IPS-11a (cell line): Measurements from ENCODE around the gene TMEM273.

Experiments used
- H3K4me3 ChIP-seq: one replicate; pipeline ENCODE4 v1.5.1; 2013; ENCODE audit warnings: low read depth, low read length, control low read depth

TMEM273 gene

GRCh38 chr10:49143249-49143648, 44.9 kb downstream of the TMEM273 start:
- H3K4me3 ChIP-seq, result no peak overlapping the region

- H3K4me3 ChIP-seq, result no peak overlapping the region
Measured at GRCh38 chr10:49141541-49142332, 46.5 kb downstream of the TMEM273 start.

- no peak overlapping the region for H3K4me3 ChIP-seq
Measured at GRCh38 chr10:49140304-49141177, 47.6 kb downstream of the TMEM273 start.

DNA sequence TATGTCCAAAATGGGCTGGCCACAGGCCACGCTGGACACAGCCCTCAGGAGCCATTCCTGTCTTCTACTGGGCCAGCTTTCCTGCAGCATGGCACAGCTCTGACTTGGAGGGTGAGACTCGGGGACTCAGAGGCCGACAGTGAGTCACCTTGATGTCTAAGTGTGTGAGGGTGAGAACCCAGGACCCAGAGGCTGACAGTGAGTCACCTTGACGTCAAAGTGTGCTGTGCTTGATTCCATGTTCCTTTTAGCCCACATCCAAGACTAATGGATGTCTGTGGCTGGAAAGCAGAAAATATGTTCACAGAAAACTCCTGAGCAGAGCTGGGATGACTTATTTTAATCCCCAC, 48.4 kb downstream of the TMEM273 start:
- no peak overlapping the region for H3K4me3 ChIP-seq

GRCh38 chr10:49139028-49139845, 49.0 kb downstream of the TMEM273 start:
- no peak overlapping the region for H3K4me3 ChIP-seq

GRCh38 chr10:49138361-49138891, 49.8 kb downstream of the TMEM273 start:
- no peak overlapping the region for H3K4me3 ChIP-seq

DNA sequence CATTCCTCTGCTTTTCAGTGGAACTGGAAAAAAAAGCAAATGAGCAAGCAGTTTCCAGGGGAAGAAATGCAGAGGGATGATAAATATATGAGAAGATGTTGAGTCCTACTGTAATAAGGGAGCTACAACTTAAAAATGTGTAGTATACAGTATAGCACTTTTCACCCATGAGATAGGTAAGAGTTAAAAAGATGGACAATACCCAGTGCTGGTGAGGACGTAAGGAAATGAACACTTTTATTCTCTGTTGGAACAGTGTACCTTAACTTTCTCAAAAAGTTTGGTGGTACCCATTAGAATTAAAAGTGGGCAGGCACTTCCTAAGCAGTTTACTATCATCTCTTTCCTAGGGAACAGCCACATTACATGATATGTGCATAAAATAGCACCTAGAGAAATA, 51.7 kb downstream of the TMEM273 start:
- no peak overlapping the region for H3K4me3 ChIP-seq

DNA sequence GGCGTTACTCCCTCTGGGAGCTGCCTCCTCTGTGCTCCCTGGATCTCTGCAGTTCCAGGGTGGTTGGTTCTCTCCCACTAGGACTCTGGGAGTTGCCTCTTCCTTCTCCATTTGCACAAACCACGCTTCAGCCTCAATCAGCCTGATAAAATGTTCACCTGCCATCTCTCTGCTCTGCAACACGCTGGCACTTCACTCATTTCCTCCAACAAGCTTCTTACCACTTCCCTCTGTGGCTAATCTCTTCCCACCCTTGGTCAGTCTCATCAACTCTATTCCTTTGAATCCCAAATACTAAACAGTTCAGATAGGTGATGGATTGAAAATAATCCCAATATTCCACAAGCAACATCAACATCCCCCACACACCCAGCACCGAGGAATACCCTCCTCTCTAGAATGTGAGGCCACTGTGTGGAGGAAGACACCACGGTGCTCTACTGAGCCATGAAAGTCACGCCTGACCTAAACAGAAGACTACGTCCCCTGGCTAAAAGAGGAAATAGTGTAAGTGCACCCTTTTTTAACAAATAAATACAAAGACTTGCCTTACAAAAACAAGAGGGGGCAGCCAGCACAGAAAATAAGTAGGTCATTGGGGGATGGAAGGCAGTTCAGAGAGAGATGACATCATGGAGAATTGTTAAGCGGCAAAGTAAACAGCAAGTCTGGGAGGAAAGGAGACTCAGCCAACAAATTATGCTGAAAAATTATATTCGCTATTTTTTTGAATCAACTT, 52.4 kb downstream of the TMEM273 start:
- H3K4me3 ChIP-seq, result no peak overlapping the region

- H3K4me3 ChIP-seq, result no peak overlapping the region
Measured at GRCh38 chr10:49134327-49134726, 53.9 kb downstream of the TMEM273 start.

GRCh38 chr10:49133706-49134248, 54.4 kb downstream of the TMEM273 start, which contains the start of gene FAM170B:
Gene FAM170B (minus strand): TSS chr10:49134021. CDS start chr10:49133918, 103 bp downstream.
- H3K4me3 ChIP-seq, result no peak within 1 kb of the TSS

GRCh38 chr10:49132362-49132737, 55.8 kb downstream of the TMEM273 start:
- no peak overlapping the region for H3K4me3 ChIP-seq

GRCh38 chr10:49131507-49132361, 56.5 kb downstream of the TMEM273 start:
- no peak overlapping the region for H3K4me3 ChIP-seq

- H3K4me3 ChIP-seq, result no peak overlapping the region
Measured at GRCh38 chr10:49129376-49129775, 58.8 kb downstream of the TMEM273 start.

- no peak overlapping the region for H3K4me3 ChIP-seq
Measured at GRCh38 chr10:49128854-49129253, 59.3 kb downstream of the TMEM273 start.

GRCh38 chr10:49123981-49124950, 63.9 kb downstream of the TMEM273 start:
- H3K4me3 ChIP-seq, result no peak overlapping the region

GRCh38 chr10:49120911-49121310, 67.3 kb downstream of the TMEM273 start:
- no peak overlapping the region for H3K4me3 ChIP-seq

DNA sequence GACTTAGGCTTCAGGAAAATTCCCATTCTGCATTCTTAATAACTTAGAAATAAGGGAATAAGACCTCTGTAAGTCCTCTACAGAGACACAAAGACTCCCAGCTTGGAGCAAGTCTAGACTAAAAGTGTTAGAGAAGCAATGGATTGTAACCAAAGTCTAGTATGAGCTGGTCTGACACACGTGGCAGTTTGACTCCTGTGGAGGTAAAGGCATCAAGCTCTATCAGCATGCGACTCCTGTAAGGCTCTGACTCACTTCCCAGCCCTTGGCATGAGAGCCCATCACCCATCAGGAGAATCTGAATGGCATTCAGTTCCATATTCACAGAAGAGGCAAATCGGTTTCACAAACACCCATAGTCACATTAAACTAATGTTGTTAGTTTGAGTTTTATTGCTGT, 68.4 kb downstream of the TMEM273 start:
- no peak overlapping the region for H3K4me3 ChIP-seq
